K562 (cell line): Measurements from ENCODE around the gene PTPN11. TPM values are rescaled to one million over a fixed set of nuclear protein-coding genes. Genes with fewer than 3 reads are reported as not detected.

Source experiments
- ATAC-seq: fragments of 200-7000 bp; cut with Tn5 transposase; 3 replicates; pipeline ENCODE4 v1.9.1; 2020; ENCODE audit warnings: moderate library complexity
- BruUV-seq: library from RNA; stranded (reverse); fragments of 400-500 nt; replicated peaks from 2 replicates; lab custom pipeline; 2021; lab: Mats Ljungman, UMichigan
- CTCF ChIA-PET: fragments of 300-600 bp; formaldehyde crosslinking; extraction: SDS; loops from one replicate; lab custom pipeline; 2021; ENCODE audit warnings: low intra/inter-chr PET ratio; lab: Yijun Ruan, JAX
- POLR2A ChIA-PET: fragments of 300-600, 350-650 bp; sonication (Branson Sonifier 250); formaldehyde crosslinking; extraction: SDS; loops from one replicate; lab custom pipeline; 2021; ENCODE audit warnings: antibody characterized with exemption, inconsistent platforms; lab: Yijun Ruan, JAX
- DNase-seq, 4 experiments: peaks; one replicate each; pipeline versions ENCODE4 v3.0.0 to v3.0.0-alpha.2; 2011 to 2018; ENCODE audit warnings: low spot score in 3 of 4, mixed read lengths in 3 of 4; ENCODE audit errors: extremely low read depth in 1 of 4
- FAIRE-seq: peaks from 2 replicates; lab custom pipeline; 2011; peaks lifted over from hg19 to GRCh38; lab: Jason Lieb, UNC
- H2AFZ ChIP-seq: 2 replicates; pipeline ENCODE4 v1.6.0; 2011; ENCODE audit warnings: low read depth, low read length, control low read depth, inconsistent platforms
- H3K27ac ChIP-seq: fragments of 200-600 bp; 3 replicates; pipeline ENCODE4 v1.8.0; 2011; ENCODE audit warnings: low read depth, mild to moderate bottlenecking, control low read depth, inconsistent platforms, low read length, moderate library complexity, mixed read lengths; ENCODE audit errors: extremely low read depth
- H3K27me3 ChIP-seq, 2 experiments: fragments of 300-600 bp in 1 of 2; 2 replicates in 1 of 2; 3 replicates in 1 of 2; pipeline versions ENCODE4 v1.6.0 to v1.8.0; 2011; ENCODE audit warnings: inconsistent platforms in 2 of 2, low read length in 2 of 2, mild to moderate bottlenecking in 1 of 2, mixed read lengths in 1 of 2, moderate library complexity in 1 of 2; ENCODE audit not compliant: control insufficient read depth in 2 of 2, insufficient read depth in 2 of 2
- H3K36me3 ChIP-seq: fragments of 300-600 bp; 3 replicates; pipeline ENCODE4 v1.8.0; 2011; ENCODE audit warnings: mild to moderate bottlenecking, low read length, inconsistent platforms; ENCODE audit not compliant: control insufficient read depth, insufficient read depth
- H3K4me1 ChIP-seq, 2 experiments: fragments of 200-600 bp in 1 of 2; replicated peaks in 1 of 2; 2 replicates in 1 of 2; 3 replicates in 1 of 2; pipeline versions ENCODE4 v1.5.1 to v1.8.0; 2011; ENCODE audit warnings: inconsistent platforms in 2 of 2, low read length in 2 of 2, mild to moderate bottlenecking in 1 of 2, mixed read lengths in 1 of 2, moderate library complexity in 1 of 2; ENCODE audit not compliant: control insufficient read depth in 2 of 2, insufficient read depth in 2 of 2
- H3K4me2 ChIP-seq: 2 replicates; pipeline ENCODE4 v1.6.1; 2011; ENCODE audit warnings: low read length, control low read depth, inconsistent platforms, mixed read lengths; ENCODE audit not compliant: insufficient read depth
- H3K4me3 ChIP-seq: fragments of 200-600 bp; sonication (generic), shearing (Covaris generic); 2 replicates; pipeline ENCODE4 v1.5.1; 2016; ENCODE audit warnings: control low read depth, inconsistent platforms
- H3K79me2 ChIP-seq: fragments of 200-600 bp; 3 replicates; pipeline ENCODE4 v1.8.0; 2011; ENCODE audit warnings: low read length, inconsistent platforms; ENCODE audit not compliant: control insufficient read depth, insufficient read depth
- H3K9ac ChIP-seq, 2 experiments: 2 replicates each; pipeline versions ENCODE4 v1.6.0 to v1.6.1; 2011; ENCODE audit warnings: low read depth in 2 of 2, low read length in 2 of 2, control low read depth in 1 of 2, inconsistent platforms in 1 of 2, mild to moderate bottlenecking in 1 of 2, mixed read lengths in 1 of 2; ENCODE audit not compliant: insufficient read depth in 1 of 2
- H3K9me1 ChIP-seq: one replicate; pipeline ENCODE4 v1.6.0; 2011; ENCODE audit warnings: inconsistent platforms, mild to moderate bottlenecking, low read length, moderate library complexity; ENCODE audit not compliant: control insufficient read depth, insufficient read depth
- H3K9me3 ChIP-seq: replicated peaks from 2 replicates; pipeline ENCODE4 v1.5.1; 2011; ENCODE audit warnings: low read depth, low read length, inconsistent platforms; ENCODE audit not compliant: control insufficient read depth, insufficient read depth
- H4K20me1 ChIP-seq: replicated peaks from 2 replicates; pipeline ENCODE4 v1.6.1; 2011; ENCODE audit warnings: low read length, inconsistent platforms, mixed read lengths; ENCODE audit not compliant: control insufficient read depth, insufficient read depth
- BDP1 ChIP-seq: IDR thresholded peaks from 3 replicates; pipeline ENCODE4 v1.6.1; 2011; ENCODE audit not compliant: insufficient read length, insufficient read depth
- C11orf30 ChIP-seq: fragments of 450-650 bp; IDR thresholded peaks from 2 replicates; pipeline ENCODE4 v1.6.1; 2016; ENCODE audit warnings: low read depth, mild to moderate bottlenecking
- CBX2 ChIP-seq: fragments of 200-600 bp; sonication (generic); IDR thresholded peaks from one replicate; pipeline ENCODE4 v1.6.1; 2012; ENCODE audit warnings: mild to moderate bottlenecking, low read length, inconsistent platforms; ENCODE audit not compliant: insufficient read depth, poor library complexity, severe bottlenecking
- NR2F6 ChIP-seq: fragments of 450-650 bp; formaldehyde crosslinking; IDR thresholded peaks from 2 replicates; pipeline ENCODE4 v1.4.0; 2020; ENCODE audit warnings: mild to moderate bottlenecking
- PHB2 ChIP-seq: fragments of 450-650 bp; IDR thresholded peaks from 2 replicates; pipeline ENCODE4 v1.6.1; 2017; ENCODE audit warnings: low read depth
- POLR2A ChIP-seq: fragments of 450-650 bp; conservative IDR thresholded peaks from 2 replicates; pipeline ENCODE4 v1.6.1; 2016
- PTBP1 ChIP-seq: fragments of 200-400 bp; formaldehyde crosslinking; IDR thresholded peaks from 2 replicates; pipeline ENCODE4 v1.6.1; 2017; ENCODE audit warnings: low read depth, low read length
- RBM14 ChIP-seq: fragments of 200-400 bp; formaldehyde crosslinking; IDR thresholded peaks from 2 replicates; pipeline ENCODE4 v1.6.1; 2018; ENCODE audit warnings: low read depth, mild to moderate bottlenecking, low read length, moderate library complexity, borderline replicate concordance; ENCODE audit not compliant: insufficient read depth
- ZNF277 ChIP-seq: fragments of 250-450 bp; sonication (Bioruptor Pico); IDR thresholded peaks from 2 replicates; pipeline ENCODE4 v1.8.0; 2022; ENCODE audit warnings: inconsistent platforms, mild to moderate bottlenecking, moderate library complexity, borderline replicate concordance
- ZNF316 ChIP-seq: fragments of 450-650 bp; IDR thresholded peaks from 2 replicates; pipeline ENCODE4 v1.6.1; 2016
- WGBS: fragments of 100-300 bp; shearing (Covaris generic); methylation state at CpG from one replicate; pipeline ENCODE4 v1.1.6; 2016; ENCODE audit warnings: low coverage, mixed read lengths; ENCODE audit not compliant: insufficient coverage; ENCODE audit errors: missing lambda C conversion rate; 5-methylcytosine and 5-hydroxymethylcytosine counted together
- in situ Hi-C: fragments of 300-500 bp; cut with MboI; formaldehyde crosslinking; loops from 4 replicates; pipeline ENCODE4 v1.15.0; 2018; ENCODE audit warnings: inconsistent platforms, mixed read lengths
- intact Hi-C: fragments of 100-400 bp; cut with micrococcal nuclease; formaldehyde crosslinking; loops from 2 replicates; pipeline ENCODE4 v1.14.2; 2022
- polyA plus RNA-seq, 8 experiments: library from polyadenylated mRNA; depleted of rRNA in 4 of 8; stranded (reverse) in 5 of 8; unstranded in 3 of 8; fragments of >200 nt; fragmentation: Nextera tagmentation in 2 of 8; fragmentation: Illumina TruSeq in 1 of 8; extraction: Ambion mirVana in 2 of 8; extraction: Trizol in 1 of 8; gene quantifications; 2 replicates each; pipeline versions ENCODE4 v1.2.1 to v1.2.3, GENCODE V29; 2011 to 2014; ENCODE audit warnings: inconsistent platforms in 1 of 8, missing spikeins in 1 of 8
- total RNA-seq, 7 experiments: library from RNA; depleted of rRNA in 6 of 7; stranded (reverse); fragments of >200 nt in 6 of 7; fragmentation: Illumina TruSeq in 2 of 7; extraction: Trizol in 2 of 7; gene quantifications; 2 replicates each; pipeline versions ENCODE4 v1.2.1 to v1.2.3, GENCODE V29; 2011 to 2021; ENCODE audit warnings: low replicate concordance in 1 of 7

The PTPN11 gene
- total and polyA plus RNA-seq, 9 of the 15 experiments (the other 6 are each of a cell fraction or from before 2014, with no cell fraction given) = 22.5 to 126 (median 79.7) TPM

GRCh38 chr12:112425582-112426382 lies 7.0 kb downstream of the PTPN11 start:
- Histone ChIP-seq H4K20me1 (peaks cover 5% of the 10 kb centered on the region), H3K9me3 (no peaks in the 10 kb centered on the region), H3K9ac (no peak overlapping the region), H3K27ac (no peak overlapping the region), H3K9me1 (no peaks in the 10 kb centered on the region), H3K4me1 (peaks cover 0 to 2% of the 10 kb centered on the region in 2 experiments; a peak in 1 of 5 replicates), H3K4me3 (no peak overlapping the region), H3K36me3 (peaks cover 51% of the 10 kb centered on the region; the same call in 2 of the 3 replicates), H2AFZ (no peak overlapping the region), H3K4me2 (no peak overlapping the region), H3K27me3 (no peaks in the 10 kb centered on the region), H3K79me2 (peaks cover 90% of the 10 kb centered on the region)
- no TSS peak for BruUV-seq
- ChIA-PET POLR2A (interaction anchor here (1.3 kb wide), 1 partner anchor 19 kb away, joined by 4 read pairs; no protein-coding TSS in a partner anchor), CTCF (no interaction called here)
- in situ Hi-C loops (no loop called here), intact Hi-C loops (no loop called here)
- FAIRE-seq = no peak
- 88% methylated on average over 7 of the region's 7 CpGs for WGBS
- DNase-seq = no peak
- TF ChIP-seq NR2F6 (CRISPR knock-in tag) (no peak), POLR2A (no peak), PHB2 (no peak), RBM14 (no peak), ZNF277 (CRISPR knock-in tag) (no peak), PTBP1 (no peak), BDP1 (no peak), C11orf30 (peak; percentile 22; the same call in 1 of the 2 replicates), CBX2 (no peak), ZNF316 (peak; percentile 75)
- ATAC-seq = no peak
